ENCODE data around the gene FLAD1.

FLAD1 gene

GRCh38 chr1:155005076-155006011 lies 22.2 kb downstream of the FLAD1 start:
- no peak for DNase-seq

GRCh38 chr1:155006601-155007101 lies 23.5 kb downstream of the FLAD1 start:
- no peak for DNase-seq

- no peak for DNase-seq
These were observed 24.2 kb downstream of the FLAD1 start for GRCh38 chr1:155007251-155007828.

GRCh38 chr1:155008015-155008941 lies 25.1 kb downstream of the FLAD1 start:
- DNase-seq: no peak

- DNase-seq: no peak
These were observed 26.1 kb downstream of the FLAD1 start for GRCh38 chr1:155009221-155009711.

GRCh38 chr1:155009742-155010141 lies 26.6 kb downstream of the FLAD1 start:
- no peak for DNase-seq

- no peak for DNase-seq
These were observed 27.2 kb downstream of the FLAD1 start for GRCh38 chr1:155010211-155010918.

- no peak for DNase-seq
These were observed 27.9 kb downstream of the FLAD1 start for GRCh38 chr1:155011004-155011416.

- no peak for DNase-seq
These were observed 28.4 kb downstream of the FLAD1 start for GRCh38 chr1:155011437-155012025.

GRCh38 chr1:155012026-155012546 lies 28.9 kb downstream of the FLAD1 start:
- no peak for DNase-seq

- DNase-seq: no peak
These were observed 29.8 kb downstream of the FLAD1 start for GRCh38 chr1:155012776-155013602.

GRCh38 chr1:155013632-155014031 lies 30.5 kb downstream of the FLAD1 start:
- no peak for DNase-seq

- DNase-seq: no peak
These were observed 31.8 kb downstream of the FLAD1 start for GRCh38 chr1:155014709-155015508.

GRCh38 chr1:155015527-155016230 lies 32.5 kb downstream of the FLAD1 start:
- no peak for DNase-seq

GRCh38 chr1:155016231-155016831 lies 33.2 kb downstream of the FLAD1 start:
- no peak for DNase-seq

GRCh38 chr1:155017041-155017945 lies 34.1 kb downstream of the FLAD1 start:
- peak; percentile 90 for DNase-seq

- DNase-seq: no peak
These were observed 34.8 kb downstream of the FLAD1 start for GRCh38 chr1:155017946-155018316.

Measured in activated T-cell treated with anti-CD3 and anti-CD28 coated beads for 4 hours (primary cell).